ENCODE data around the gene NECTIN1. TPM values are rescaled to one million over a fixed set of nuclear protein-coding genes. Genes with fewer than 3 reads are reported as not detected.

Gene NECTIN1
- total RNA-seq, 4 donors from 2014 or later, result 2.2 to 4.3 (median 2.5) TPM

DNA sequence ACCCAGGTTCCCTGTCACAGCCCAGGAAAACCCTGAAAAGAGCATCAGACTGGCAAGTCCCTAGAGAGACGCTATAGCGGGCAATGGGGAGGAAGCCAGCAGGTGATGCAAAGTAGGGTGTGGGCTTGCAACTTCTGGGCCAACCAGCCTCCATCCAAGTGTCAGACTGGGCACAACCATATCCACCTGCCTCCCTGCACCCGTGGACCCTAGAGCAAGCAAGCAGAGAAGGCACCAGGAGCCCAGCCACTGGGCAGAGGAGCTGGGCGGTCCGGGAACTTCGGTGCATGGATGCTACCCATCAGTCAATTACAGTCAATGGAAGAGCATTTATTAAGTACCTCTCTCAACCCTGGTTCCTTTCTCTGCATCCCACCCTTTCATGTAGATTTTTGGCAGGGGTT, 2.8 kb downstream of the NECTIN1 start:
- TF ChIP-seq, protein P1, sequence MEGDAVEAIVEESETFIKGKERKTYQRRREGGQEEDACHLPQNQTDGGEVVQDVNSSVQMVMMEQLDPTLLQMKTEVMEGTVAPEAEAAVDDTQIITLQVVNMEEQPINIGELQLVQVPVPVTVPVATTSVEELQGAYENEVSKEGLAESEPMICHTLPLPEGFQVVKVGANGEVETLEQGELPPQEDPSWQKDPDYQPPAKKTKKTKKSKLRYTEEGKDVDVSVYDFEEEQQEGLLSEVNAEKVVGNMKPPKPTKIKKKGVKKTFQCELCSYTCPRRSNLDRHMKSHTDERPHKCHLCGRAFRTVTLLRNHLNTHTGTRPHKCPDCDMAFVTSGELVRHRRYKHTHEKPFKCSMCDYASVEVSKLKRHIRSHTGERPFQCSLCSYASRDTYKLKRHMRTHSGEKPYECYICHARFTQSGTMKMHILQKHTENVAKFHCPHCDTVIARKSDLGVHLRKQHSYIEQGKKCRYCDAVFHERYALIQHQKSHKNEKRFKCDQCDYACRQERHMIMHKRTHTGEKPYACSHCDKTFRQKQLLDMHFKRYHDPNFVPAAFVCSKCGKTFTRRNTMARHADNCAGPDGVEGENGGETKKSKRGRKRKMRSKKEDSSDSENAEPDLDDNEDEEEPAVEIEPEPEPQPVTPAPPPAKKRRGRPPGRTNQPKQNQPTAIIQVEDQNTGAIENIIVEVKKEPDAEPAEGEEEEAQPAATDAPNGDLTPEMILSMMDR (IDR thresholded peaks at IDR 0.05), result no peak
- DNase-seq (ENCODE audit: low spot score) (no peak), ATAC-seq (ENCODE audit: low FRiP score) (no peak)

DNA sequence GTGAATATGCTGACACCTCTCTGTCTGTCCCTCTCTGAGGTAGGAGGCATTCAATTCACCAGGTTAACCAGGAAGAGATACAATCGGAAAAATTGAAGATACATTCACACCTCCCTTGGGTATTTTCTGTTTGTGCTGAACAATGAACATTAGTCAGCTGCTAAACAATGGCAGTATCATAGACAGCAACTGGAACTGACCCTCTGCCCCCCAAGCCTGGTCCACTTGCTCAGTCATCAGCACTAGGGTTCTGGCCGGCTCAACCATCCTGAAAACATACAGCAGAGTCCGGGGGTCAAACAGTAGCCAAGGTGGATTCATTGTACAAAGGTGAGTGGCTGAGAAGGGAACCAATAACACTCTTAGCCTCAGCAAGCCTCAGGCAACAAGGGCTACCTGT, 4.0 kb downstream of the NECTIN1 start:
- no peak for DNase-seq (ENCODE audit: low spot score)
- ATAC-seq (ENCODE audit: low FRiP score), result no peak
- TF ChIP-seq, protein P1 (IDR thresholded peaks at IDR 0.05), result no peak

DNA sequence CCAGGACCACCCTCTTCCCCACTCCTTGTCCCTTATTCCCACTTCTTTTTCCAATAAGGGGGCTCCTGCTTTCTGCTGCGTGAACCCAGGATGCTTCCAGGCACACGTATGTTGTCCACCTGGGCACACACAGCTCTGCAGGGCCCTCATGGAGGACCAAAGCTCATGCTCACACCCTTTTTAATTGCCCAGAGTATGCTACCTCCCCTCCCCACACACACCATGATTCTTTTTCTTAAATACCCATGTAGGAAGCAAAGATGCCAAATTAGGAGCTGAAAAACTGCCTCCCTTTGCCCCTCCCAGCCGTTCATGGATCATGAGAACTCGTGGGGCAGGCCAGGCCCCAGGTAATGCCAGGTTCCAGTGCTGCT, 5.1 kb downstream of the NECTIN1 start:
- TF ChIP-seq, protein P1 (IDR thresholded peaks at IDR 0.05), result no peak
- DNase-seq (ENCODE audit: low spot score) (no peak), ATAC-seq (ENCODE audit: low FRiP score) (no peak)

DNA sequence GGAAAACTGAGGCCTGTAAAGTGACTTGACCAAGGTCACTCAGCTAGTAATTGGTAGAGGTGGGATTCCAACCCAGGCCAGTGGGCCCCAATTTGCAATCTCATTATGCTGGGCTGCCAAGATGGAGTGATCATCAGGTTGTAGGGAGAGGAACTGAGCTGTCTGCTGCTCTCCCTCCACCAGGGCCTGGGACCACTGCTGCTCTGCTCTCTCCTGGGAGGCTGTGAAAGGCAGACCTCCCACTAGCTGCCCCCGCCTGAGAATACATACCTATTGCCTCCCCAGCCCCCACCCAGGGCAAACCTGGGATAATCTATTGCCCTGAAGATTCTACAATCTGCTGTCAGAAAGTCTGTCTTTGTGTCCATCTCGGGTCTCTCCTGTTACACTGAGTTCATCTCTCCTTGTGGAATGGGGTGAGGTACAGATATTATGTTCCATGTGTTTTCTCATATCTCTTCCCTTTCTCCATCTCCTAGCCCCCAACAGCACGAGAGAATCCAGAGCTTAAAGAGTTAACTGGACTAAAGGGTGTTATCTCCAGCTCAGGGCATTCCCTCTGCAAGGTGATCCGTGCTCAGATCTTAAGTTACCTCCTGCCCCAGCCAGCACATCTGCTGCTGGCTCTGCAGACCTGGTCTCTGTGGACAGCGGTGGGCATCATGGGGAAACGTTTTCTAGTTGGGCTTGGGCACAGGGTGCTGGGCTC, 5.6 kb downstream of the NECTIN1 start:
- no peak for DNase-seq (ENCODE audit: low spot score)
- TF ChIP-seq, protein P1 (IDR thresholded peaks at IDR 0.05), result no peak
- no peak for ATAC-seq (ENCODE audit: low FRiP score)

DNA sequence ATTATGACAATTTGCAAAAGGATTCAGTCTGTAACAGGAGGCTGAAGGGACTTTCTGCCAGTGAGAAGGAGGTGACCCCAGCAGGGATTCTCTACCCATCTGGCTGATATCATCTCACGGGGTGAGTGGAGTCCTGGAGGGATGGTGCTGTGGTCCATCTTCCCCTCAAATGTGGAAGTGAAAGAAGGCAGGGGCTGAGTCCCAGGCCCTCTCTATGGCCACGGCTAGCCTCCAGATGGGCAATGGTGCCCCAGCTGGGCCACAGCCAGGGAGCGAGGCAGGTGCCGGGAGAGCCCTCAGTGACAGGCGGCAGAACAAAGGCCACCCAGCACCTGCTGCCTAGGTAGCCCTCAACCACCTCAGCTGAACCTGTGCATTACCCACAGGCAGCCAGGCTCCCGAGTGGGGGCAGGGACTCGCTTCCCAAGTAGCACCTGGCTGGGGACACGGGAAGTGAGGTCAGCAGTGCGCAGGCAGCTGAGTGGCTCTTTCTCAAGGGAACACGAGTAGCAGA, 6.7 kb downstream of the NECTIN1 start:
- DNase-seq (ENCODE audit: low spot score), result no peak
- TF ChIP-seq, protein P1 (IDR thresholded peaks at IDR 0.05), result no peak
- ATAC-seq (ENCODE audit: low FRiP score), result no peak

DNA sequence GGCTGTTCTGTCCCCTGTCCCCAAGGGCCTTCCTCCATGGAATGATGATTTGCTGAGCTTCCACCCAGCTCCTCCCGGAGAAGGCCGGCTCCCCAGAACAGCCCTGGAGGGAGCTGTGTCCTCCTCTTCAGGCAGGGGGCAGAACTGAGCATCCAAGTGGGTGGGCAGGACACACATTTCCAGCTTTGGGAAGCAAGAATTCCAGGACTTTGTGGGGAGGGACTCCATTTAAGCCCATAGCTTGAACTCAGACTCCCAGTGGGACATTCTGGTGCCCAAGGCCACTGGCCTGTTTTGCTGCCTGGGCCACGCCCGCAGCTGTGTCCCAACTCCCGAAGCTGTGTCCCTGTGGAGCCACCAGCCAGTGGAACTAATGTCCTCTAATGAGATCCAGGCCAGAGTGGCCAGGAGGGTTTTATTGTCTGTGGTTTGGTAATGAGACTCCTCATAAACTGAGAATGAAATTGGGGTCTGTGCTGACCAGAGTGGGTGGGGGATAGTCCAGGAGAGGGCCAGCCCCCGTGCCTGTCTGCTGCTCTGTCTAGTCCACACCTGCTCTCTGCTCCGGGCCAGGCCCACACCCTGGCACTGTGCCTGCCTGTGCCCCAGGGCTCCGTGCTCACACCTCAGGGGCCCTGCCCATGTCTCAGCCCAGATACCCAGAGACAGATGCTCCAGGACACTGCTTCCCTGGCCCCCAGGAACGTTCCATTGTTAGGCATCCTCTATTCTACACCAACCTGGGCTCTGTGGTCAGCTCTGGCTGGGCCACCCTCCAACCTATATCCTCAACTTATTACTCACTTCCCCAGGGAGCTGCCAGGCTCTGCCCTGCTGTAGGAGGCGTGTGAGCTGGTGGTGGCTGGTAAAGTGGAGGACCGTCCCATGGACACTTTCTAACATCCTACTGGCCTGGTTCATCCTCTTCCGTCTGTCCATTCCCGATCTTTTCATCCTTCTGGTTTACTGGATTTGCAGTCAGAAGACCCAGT, 7.6 kb downstream of the NECTIN1 start:
- DNase-seq (ENCODE audit: low spot score), result no peak
- TF ChIP-seq, protein P1 (IDR thresholded peaks at IDR 0.05), result no peak
- no peak for ATAC-seq (ENCODE audit: low FRiP score)

All from omental fat pad (tissue), 4 donors.